NCI-H2107 treated with DMSO at 0.1 percent for 48 hours (cell line): ENCODE data around the gene JARID2.
A peak's percentile ranks its signal among the peaks of the same experiment; 100 is the strongest.

Experiments
- DNase-seq: peaks from one replicate; lab custom pipeline; 2025; ENCODE audit not compliant: unreplicated experiment; lab: John Stamatoyannopoulos, UW

The JARID2 gene

DNA sequence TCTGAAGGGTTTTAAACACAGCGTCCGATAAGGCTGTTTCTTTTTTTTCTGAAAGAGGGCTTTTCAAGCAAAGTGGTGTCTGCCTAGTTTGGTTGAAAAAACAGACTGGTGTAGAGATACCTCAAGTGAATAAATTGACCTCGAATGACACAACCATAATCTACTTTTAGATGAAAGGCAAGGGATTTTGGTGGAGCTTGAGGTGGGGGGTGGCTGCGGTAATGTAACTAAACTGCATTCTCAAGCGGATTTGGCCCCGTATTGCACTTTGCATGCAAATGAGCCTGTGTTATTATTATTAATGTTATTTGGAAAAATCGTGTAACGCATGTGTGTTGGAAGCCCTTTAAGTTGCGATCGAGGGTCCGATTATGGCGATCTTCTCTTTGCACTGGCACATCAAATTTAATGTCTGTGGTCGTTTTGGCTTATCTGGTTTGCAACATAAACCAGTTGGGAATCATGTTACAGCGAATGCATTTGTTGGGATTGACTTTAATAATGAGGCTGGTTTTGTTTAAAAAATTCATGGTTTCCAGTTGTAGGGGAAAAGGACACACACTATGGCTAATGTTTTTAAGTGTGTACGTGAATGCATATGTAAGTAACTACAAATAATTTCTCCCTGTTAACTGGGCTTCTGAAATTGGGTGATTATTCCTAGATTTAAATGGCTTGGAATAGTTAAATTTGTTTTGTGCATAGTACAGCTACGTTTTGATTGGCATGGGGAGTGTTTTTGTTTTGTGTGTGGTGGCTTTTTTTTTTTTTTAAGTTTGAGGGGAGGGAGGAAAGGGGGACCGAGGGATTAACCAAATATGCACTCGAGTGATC is 1.0 kb downstream of the JARID2 start:
- DNase-seq: no peak

DNA sequence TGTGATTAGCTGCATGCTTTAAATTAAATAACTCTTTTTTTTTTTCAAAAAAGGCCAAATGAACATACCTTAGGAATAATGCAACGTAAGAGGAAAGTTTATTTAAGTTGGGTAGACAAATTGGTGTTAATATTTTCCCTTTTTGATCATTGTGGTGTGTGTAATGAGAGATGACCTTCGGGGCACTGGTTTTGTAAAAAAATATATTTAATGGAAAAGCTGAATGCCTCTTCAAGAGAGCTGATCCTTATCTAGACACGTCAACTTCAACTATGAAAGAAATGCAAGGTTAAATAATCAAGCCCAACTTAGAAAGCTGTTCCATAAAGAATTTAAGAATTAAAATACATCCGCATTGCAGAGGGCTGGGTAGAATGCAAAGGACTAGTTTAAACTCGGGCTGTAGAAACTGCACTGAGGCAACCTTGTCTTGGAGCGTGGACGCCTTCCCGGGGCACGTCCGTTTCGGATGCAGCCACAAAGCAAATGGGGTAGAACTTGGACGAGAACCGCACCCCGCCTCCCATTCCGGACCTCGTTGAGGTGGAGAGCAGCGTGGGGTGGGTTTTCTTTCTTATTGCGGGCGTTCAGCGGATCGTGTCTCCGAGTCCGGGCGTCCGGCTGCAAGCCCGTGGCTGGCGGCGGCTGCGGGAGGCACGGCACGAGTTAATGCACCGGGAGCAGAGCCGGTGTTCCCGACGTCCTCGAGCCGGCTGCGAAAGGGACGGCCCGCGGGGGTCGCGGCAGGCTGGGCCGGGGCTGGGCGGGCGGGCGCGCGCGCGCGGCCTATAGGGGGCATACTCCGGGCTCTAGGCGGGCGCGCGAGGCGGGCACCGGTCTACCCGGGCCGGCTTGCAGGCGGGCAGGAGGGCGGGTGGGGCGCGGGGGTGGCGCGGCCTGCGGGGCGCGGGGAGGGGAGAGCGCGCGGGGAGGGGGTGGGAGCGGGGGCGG is 1.9 kb downstream of the JARID2 start:
- DNase-seq: no peak

DNA sequence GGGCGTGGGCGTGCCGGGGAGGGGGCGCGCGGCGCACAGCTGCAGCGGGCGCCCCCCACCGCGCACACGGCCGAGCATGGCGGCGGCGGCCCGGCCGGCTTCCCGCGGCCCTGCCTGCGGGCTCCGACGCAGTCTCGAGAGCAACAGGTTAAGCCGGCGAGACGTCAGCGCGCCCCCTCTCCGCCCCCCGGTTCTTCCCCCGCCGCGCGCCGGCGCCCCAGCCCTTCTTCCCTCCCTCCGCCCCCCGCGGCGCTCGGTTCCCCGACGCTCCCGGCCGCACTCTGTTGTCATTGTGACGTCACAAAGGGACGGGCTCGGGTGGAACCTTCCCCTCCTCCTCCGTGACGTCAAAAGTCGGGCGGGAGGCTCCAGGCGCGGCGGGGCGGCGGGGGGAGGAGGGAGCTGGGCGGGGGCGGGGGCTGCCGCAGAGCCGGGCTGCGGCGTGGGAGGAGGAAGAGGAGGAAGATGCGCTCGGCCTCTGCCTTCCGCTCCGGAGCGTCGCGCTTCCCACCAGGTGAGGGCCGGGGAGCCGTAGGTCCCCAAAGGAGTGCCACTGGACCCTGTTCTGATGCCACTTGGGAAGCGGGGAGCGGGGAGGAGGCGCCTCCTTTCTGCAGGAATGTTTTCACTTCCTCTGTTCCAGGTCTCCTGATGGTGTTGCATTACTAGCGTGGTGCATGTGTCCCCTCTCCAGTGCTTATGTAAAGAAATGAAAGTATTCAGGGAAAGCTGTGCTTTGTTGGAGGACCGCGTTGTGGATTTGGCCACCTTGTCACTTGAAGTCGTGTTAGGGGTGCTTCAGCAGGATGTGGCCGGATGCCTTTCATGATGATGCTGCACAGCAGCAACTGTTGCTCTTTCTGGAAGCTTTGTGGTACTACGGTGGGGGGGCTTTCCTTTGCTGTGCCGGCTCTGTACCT is 2.8 kb downstream of the JARID2 start:
- DNase-seq: peak; percentile 47

DNA sequence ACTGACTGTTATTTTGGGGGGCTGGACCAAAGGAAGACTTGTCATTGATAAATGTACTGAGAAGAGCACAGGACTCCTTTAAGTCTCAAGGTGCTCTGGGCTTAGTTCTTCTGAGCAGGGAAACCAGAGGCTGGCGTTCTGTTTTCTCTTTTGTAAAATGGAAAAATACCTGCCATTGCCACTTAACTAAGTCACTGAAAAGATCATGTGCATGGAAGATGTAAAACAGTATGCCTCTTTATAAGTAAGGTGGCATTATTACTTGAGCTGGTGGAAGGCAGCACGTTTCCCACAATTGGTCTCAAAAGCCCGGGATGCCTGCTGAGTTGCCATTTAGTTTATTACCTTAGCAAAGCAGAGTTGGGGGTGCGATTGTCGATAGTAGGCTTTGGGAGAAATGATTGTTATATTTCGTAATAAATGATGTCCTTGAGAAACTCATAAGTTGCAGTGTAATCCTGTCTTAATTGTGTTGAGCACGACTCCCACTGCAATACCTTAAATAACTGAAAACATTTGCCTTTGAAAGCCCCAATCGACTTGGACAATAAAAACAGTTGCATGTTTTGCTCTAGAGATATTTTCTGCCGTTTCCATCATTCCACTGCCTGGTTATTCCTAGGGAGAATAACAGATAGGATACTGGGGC is 3.6 kb downstream of the JARID2 start:
- DNase-seq: no peak

DNA sequence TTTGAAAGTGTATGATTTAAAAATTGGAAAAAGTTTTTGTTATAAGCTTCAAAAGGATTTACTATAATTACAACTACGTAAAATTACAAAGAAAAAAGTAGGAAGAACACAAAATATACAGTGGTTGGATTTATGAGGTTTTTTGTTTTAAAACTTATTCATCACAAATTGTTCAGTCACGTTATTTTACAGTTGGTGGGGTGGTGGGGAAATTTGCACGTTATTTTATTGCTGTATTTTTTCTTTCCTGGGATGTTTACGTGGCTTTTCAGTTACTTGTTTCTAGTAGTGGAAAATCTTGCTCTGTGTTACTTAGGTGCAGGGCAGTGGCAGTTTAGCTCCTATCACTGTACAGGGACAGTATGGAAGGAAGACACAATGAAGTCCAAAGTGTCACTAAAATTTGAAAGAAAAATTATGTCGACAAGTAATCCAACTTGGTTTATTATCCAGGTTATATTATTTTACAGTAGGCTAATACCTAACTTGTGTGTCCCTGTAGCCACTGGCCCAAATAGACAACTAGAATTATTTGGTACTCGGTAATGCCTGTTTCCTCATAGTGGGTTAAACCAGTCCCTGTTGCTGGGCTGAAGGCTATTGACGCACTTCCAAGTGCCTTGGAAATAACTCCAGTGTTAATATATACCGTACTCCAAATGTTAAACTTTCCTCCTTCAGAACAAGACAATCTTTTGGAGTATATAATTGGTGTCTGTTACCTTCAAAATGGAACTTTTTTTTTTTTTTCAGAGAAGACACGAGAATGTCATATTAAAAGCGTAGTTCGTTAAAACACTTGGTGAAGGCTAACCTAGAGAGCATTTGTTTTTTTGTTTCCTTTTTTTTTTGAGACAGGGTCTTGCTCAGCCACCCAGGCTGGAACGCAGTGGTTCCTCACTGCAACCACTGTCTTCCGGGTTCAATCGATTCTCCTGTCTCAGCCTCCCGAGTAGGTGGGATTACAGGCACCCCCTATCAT is 4.6 kb downstream of the JARID2 start:
- no peak for DNase-seq

DNA sequence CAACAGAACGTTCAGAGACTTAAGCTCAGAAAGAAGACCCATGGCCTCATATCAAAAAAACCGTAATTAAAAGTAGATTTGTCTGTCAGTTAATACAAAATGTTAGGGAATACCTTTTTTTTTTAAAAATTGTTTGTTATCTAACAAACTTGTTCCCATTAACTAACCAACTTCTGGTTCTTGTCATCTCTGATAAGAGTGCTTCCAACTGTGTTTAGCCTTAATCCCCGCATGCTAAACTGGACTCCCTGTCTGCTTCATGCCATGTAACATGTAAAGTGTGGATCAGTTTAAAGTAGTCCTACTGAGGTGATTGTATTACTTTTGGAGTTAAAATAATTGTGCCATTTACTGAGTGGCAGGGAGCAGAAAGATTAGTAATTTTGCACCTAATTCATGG is 6.3 kb downstream of the JARID2 start:
- DNase-seq: no peak

DNA sequence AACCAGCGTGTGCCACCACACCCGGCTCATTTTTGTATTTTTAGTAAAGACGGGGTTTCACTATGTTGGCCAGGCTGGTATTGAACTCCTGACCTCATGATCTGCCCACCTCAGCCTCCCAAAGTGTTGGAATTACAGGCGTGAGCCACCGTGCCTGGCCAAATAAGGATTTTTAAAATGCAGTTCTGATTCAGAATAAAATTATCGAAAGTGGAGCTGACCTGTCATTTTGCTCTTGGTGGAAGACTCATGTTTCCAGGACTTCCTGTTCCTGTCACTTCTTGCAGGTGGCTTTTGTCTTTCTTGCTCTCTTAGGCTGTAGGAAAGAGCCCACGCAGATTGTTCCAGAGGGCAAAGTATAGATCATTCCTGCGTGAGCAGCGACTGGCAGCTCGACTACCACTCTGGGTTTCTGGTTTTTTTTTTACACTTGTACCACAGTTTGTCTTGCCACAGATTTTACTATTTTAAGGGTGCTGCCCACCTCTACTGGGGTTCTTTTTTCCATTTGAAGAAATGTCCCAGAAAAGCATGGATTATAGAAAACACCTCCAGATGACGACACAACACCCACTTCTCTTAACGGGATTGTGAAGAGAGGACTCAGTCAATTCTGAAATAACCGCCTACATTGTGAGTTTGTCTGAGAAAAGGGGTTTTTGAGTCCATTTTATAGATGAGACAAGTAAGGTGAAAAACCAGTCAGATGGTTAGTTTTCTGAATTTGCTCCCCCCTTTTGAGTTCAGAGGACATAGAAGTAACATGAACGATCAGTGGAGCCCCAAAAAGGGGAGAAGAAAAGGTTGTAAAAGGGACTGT is 7.5 kb downstream of the JARID2 start:
- DNase-seq: no peak

DNA sequence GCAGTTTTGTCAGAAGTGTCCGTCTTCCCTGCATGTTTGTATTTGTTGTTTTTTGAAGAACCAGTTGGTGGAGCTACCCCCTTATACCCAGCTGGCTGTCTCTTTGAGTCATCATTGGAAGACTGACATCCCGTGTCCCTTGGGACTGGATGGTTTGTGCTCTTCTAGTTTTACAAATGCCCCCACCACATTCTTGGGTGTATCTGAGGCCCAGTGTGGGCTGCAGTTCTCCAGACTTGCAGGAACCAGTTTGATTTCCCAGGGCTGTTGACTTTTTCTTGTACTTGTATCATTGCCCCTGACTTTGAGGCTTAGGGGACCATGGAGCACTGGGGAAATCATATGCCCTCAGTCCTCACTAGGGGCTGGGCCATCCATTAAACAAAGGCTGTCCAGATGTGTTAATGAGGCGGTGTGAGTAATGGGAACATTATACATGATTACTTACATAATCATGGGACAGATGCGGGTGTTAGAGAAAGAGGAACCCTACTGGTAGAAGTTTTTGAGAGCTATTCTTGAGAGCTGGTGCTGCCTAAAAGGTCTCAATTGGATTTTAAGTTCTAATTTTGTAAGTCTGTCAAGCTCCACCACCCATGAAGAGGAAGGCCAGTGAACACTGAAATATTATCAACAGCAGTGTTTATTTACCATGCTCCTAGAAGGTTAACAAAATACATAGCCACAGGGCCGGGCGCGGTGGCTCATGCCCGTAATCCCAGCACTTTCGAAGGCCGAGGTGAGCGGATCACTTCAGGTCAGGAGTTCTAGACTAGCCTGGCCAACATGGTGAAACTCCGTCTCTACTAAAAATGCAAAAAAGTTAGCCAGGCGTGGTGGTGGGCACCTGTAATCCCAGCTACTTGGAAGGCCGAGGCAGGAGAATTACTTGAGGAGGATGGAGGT is 8.5 kb downstream of the JARID2 start:
- no peak for DNase-seq

DNA sequence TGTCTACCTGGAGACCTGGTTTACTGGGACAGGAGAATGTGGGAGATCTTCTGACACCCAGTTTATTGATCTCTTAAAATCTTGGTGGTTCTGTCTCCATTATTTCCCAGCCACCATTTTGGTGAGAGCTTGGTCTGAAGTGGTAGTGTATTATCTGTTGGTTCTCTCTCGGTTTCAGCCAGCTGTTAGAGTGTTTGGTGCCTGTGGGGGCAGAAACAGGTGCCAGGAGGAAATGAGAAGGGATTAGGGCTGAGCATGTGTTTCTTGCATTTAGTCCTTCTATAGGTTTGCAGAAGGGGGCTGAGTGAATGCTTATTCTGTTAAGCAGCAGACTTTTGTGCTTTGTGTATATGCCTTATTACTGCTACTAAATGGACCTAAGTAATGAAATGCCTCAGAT is 9.6 kb downstream of the JARID2 start:
- no peak for DNase-seq

DNA sequence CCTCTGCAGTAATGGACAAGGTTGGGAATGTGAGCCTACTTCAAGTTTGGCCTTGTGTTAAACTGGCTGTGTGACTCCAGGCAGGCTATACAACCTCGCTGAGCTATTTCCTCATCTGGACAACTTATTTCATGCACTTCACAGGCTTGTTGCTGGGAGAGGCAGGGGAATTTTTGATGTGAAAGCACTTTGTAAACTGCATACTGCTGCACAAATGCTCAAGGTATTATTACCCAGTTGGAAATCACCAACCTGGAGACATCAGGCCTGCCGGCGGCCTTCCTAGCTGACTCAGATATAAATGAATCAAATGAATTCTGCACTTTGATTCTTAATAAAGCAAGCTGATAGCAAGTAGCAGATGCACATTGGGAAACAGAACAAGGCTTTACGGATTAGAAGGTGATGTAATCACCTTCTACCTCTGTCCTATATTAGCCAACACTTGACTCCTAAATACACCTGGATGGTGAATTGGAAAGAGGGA is 10.1 kb downstream of the JARID2 start:
- no peak for DNase-seq

DNA sequence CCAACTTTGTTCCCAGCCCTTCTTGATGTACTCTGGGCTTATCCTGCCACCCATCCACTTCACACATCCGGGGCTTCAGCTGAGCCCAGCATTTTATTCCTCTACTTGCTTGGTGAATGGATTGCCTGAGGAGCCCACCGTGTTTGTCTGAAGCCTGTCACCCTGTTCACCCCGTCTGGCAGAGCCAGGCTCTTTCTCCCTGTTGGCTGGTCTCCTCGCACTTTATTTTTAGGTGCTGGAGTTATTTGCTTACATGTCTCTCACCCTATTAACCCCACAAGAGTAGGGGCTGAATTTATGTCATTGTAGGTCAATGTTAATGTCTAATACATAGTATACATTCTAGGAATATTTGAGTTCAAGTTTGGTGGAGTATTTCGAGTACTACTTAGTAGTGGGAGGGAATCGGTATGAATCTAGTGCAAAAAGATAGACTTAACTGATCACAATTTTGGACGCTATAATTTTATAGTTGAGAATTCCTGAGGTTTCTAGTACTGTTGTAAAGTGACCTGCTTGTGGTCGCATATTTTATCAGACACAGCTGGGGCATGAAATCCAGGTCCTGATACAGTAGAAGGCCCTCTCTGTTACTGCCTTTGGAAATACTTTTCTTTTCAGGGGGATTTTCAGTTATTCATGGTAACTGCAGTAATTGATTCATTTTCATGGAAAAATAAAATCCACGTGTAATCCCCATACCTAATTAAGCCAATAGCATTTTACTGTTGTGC is 10.8 kb downstream of the JARID2 start:
- no peak for DNase-seq

DNA sequence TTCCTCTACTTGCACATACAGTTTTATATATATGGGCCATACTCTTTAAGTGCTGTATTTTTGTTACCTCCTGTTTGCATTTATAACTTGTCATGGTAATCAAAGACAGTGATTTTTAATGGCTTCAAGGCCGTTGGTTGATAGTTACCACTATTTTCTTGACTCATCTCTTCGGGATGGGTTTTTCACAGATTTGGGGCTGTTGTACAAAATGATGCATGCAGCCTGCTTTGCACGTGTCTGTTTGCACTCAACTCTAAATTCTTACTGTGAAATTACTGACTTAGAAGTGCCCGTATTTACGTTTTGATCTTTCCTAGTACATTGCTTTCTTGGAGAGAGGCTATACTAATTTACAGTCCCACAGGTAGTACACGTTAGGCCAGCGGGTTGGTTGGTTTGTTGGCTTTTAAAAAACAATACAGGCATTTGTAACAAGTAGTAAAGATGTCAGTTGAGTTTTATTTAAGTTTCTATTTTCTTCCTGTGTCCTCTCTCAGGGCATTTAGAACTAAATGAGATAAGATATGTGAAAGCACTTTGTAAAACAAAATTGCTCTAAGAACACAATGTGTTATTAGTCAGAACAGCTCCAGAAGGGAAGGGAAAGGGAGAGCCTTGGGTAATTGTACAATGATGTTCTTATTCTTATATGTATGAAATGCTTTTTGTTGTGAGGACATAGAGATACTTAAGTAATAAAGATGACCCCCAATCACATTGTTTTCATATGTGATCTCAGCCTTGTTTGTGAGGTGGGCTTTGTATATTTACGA is 11.7 kb downstream of the JARID2 start:
- no peak for DNase-seq

DNA sequence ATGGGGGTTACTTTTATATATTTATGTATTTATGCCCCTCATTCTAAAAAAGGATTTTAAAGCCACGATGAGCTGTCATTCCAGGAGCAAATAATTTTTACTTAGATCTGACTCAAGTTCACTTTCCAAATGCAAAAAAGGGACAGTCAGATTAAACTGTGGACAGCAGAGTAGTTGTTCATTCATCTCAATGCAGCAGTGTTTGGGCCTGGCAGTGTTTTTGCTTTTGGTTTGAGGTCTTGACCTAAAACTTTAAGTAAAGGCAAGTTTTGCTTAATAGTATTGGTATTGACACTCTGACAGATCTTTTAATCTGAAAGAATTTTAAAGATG is 13.9 kb downstream of the JARID2 start:
- no peak for DNase-seq

DNA sequence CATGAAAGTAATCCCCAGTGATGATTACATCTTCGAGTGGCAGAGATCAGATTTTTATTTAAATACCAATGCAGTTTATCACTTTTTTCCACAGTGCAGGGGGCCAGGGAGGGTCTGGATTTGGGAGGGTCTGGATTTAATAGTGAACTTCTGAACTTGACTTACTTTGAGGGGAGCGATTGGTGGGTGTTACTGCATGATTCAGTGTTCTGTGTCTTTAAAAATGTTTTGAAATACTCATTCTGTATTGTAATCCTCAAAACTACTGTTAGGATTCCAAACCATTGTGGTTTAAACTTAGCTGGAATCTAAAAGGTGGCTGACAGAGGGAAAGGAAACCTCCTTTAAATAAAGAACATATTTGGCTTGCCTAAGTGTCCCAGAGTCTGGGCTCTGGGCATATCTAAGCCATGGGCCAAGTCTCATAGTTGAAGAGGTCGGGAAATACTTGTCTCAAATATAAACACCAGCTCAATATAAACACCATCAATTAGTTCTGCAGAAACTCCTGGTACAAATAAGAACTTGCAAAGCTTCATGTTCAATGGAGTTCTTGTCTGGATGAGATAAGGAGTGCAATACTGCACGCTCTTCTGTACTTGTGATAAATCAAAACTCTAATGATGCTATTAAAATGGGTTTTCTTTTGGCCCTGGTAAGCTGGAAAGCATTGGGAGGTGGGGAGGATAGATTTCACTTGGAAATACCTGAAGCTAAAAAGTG is 14.4 kb downstream of the JARID2 start:
- no peak for DNase-seq

DNA sequence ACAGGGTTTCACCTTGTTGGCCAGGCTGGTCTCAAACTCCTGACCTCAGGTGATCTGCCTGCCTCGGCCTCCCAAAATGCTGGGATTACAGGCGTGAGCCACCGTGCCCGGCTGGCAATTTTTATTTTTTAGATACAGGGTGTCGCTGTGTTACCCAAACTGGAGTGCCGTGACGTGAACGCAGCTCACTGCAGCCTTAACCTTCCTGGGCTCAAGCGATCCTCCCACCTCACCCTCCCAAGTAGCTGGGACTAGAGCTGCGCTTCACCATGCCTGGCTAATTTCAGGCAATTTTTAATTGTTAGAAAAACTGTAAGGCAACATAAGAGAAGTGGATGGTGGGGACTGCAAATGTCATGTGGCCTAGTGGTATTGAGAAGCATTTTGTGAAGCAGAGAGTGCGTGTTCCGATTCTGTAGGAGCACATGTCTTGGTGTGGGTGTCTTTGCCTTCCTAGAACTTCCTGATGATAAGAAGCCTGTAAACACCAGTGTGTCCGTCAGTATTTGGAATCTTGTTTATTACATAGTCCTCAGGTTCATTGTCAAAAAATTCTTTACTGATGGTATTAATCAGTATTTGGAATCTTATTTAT is 18.0 kb downstream of the JARID2 start:
- no peak for DNase-seq
